HG03095 (cell line): Measurements from ENCODE around the gene CWC25.
"Not testable (repeated sequence)": the region's sequence is repeated elsewhere in the genome, so short reads cannot be mapped to it uniquely, and the experiment has no call there.

ENCODE experiments used
- ATAC-seq: cut with Tn5 transposase; IDR thresholded peaks from one replicate; pipeline ENCODE4 v1.9.1; 2021; ENCODE audit warnings: moderate library complexity; ENCODE audit not compliant: unreplicated experiment

CWC25 gene

DNA sequence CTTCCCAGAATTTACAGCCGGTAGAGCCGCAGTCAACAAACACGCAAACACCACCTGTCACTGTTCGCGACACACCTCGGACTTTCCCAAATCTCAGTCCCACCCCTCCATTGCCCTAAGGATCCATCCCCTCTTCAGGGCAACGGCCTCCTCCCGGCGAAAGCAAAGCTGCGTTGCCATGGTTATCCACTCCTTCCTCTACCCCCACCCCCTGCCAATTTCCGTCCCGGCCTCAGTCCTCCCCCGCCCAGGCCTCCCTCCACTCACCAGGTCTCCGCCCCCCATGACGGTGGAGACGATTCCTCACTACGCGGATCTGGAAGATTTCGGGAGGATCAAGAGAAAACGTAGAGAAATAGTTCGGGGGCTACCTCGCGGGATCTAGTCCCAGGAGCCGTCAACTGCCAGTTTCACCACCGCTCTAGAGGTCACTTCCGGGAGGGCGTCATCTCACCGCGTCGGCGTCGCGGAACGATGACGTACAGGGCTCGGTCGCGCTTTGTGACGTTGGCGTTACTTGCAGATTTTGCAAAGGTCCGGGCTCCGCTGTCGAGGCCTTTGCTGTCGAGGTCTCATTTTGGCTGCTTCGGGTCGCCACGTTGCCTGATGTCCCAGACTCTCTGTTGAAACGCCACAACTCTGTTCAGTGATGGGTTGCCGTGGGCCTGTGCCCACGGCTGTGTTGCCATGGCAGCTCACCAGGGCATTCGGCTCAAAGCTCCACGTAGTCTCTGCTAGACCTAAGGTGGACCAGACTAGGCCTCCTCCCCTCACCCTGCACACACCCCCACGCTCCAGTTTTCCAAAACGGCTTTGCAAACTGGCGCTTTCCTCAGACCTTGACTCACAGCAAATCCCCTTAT lies at the start of gene CWC25:
TSS of gene CWC25 (minus strand) at position 423 of the 863 bp plus-strand sequence. CDS start at position 285, 138 bp downstream.
- no peak for ATAC-seq

DNA sequence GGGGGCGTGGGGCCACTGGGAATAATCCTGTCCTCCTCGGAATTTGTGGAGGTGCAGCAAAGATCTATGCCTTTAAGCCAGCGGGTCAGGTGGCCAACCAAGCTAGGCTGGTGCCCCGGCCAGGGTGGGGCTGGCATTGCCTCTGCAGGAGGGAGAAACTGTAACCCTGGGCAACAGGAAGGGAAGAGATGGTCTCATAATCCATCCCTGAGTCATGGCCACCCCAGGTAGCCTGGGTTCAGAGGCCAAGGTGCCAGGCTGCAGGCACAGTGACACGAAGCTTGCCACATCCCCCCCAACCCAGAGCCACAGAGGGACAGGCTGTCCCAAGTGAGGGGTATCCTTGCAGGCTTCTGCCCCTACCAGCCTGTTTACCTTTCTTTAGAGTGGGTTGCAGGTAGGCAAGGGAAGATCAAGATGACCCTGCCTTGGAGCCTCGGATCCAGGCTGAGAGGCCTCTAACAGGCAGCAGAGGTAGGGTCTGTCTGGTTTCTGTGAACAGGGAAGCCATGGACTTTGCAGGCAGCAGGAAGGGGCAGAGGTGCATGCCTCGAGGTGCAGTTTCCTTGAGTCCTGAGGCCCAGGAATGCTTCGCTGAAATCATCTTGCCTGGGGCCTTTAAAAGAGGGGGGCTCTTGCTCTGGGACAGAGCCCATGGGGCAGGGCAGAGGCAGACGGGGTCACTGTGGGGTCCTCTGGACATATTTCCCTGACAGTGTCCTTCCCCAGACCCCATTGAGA lies 48.7 kb upstream of the CWC25 start:
- no peak for ATAC-seq

DNA sequence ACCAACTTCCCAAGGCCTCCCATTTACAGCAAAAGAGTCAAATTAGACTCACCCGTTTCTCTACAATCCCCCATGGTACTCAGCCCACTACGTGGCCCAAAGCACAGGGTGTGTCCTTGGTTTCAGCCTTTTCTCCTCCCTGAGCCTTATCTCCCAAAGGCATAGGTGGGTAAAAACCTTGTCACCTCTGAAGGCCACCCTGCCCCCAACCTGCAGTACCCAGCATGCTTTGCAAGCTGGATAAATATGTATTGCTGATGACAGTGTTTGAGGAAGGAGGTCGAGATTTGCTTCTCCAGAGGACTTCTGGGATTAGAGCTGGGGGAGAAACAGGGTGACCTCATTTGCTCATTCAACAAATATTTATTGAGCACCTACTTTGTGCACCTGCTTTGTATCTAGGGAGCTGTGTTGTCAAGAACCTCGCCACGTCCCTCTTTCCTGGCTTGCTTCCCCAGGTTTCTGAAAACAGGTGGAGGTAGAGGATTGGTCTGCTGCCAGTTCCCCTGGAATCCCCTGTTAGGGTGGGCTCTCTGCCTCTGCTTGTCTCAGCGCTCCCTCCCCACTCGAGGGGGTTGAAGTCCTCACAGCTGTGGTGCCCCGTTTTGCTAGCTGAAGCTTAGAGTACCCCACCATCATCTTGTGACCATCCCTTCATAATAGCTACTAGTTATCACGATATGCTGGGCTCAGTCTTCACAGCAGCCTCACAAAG lies 47.7 kb upstream of the CWC25 start:
- no peak for ATAC-seq

DNA sequence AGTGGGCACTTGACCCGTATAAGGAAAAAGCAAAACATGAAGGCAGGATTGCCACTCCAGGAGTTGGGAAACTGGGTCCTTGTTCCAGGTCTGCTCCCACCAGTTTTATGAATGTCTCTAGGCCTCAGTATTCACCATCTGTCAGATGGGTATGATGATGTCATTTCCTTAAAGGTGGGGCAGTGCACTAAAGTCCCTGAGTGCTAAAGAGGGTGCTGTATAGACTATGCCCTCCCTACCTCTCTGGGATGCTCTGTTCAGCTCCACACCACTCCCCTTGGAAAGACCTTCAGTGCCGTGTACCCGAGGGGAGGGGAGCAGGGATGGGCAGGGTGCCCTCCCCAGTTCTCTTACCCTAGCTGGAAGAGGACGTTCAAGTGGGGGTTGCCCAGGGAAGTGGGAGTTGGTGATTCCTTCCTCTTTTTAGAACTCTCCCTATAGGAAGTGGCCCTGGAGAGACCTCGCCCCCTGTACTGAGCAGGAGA lies 46.9 kb upstream of the CWC25 start:
- ATAC-seq: no peak

DNA sequence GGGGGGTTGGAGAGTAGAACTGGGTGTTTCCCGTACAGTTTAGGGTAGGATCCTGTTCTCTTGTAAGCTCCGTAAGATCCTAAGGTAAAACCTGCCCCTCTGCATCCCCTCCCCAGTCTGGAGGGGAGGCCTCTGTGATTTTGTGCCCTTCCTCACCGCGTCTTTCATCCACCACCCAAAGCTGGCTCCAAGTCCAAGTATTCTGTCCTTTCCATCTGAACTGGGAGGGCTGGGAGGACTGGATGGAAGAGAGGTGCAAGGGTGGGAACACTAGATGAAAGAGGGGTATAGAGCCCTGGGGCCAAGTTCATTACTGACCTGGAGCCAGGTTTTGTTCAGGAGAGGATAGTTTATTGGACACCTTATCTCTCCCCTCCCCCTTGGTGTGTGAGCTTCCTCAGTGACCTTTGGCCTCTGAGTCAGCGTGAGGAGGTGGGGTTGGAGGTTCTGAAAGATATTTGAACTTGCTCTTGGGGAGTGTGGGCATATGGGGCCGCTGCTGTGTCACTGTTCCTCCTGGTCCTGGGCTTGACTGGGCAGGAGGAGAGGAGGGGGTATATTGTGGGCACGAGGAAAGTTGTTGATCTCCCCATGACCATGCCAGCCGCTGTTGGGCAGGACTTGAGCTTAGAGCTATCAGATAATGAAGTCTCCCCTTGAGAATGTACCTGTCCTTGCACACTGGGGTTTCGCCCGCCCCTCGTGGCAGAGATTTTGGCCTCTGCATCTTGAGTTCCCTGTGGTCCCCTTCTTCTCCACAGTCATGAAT lies 46.3 kb upstream of the CWC25 start:
- no peak for ATAC-seq

- ATAC-seq: no peak
Measured at GRCh38 chr17:38870259-38871165, 45.4 kb upstream of the CWC25 start.

- peak; percentile 34 for ATAC-seq
Measured at GRCh38 chr17:38869526-38870258, 44.6 kb upstream of the CWC25 start, which contains the start of gene LASP1. Gene LASP1, plus strand, starts transcription at chr17:38870058. Its CDS starts 132 bp downstream, at chr17:38870190.

DNA sequence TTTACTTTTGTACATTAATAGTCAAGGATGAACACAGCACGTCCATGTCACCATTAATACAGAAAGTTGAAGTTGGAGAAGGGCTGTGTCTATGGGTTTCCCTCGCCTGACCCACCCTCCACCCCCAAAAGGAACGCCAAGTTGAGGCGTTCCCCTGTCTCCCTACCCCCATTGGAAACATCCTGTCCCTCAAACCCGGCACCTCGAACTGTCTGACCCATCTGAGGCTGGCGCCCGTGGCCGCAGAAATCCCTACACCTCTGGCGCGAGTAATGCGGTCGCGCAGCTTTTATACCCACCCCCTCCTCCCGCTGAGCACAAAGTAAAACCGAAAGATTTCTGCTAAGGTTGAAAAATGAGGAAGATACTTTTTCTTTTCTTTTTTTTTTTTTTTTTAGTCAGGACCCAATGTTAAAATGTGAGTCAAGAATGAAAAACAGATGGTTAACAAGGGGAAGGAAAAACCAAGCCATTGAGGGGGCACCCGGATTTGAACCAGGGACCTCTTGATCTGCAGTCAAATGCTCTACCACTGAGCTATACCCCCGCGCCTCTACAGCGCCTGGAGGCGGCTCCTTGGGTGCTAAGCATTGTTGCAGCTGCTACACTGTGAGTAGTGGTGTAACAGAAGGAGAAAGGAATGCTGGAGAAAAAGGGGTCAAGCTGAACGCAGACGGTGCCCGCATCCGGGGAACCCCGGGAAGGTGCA lies 43.9 kb upstream of the CWC25 start:
- peak; percentile 29 for ATAC-seq

- ATAC-seq: no peak
Measured at GRCh38 chr17:38867968-38868816, 43.1 kb upstream of the CWC25 start.

DNA sequence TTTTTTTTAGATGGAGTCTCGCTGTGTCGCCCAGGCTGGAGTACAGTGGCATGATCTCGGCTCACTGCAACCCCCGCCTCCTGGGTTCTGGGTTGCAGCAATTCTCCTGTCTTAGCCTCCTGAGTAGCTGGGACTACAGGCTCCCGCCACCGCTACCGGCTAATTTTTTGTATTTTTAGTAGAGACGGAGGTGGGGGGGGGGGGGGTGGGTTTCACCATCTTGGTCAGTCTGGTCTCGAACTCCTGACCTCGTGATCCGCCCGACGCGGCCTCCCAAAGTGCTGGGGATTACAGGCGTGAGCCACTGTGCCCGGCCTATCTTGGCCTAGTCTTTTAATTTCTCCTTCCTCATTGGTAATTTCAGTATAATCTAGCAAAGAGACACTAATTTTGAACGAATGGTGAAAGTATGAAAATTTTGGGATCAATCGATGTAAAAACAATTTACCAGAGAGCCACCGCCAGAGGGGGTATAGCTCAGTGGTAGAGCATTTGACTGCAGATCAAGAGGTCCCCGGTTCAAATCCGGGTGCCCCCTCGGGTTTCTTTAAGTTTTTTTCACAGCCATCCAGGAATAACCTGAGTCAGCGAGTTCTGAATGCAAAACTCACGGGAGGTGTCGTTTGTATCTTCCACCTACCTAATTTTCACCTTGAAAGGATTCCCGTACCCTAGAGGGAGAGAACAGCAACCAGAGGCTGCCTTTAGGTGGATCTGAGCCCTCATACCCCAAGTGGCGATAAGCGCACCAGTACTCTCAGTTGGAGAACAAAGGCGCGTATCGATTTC lies 42.3 kb upstream of the CWC25 start:
- no peak for ATAC-seq

GRCh38 chr17:38864636-38865398 lies 39.7 kb upstream of the CWC25 start:
- no peak for ATAC-seq

- no peak for ATAC-seq
Measured at GRCh38 chr17:38861399-38861843, 36.3 kb upstream of the CWC25 start.

DNA sequence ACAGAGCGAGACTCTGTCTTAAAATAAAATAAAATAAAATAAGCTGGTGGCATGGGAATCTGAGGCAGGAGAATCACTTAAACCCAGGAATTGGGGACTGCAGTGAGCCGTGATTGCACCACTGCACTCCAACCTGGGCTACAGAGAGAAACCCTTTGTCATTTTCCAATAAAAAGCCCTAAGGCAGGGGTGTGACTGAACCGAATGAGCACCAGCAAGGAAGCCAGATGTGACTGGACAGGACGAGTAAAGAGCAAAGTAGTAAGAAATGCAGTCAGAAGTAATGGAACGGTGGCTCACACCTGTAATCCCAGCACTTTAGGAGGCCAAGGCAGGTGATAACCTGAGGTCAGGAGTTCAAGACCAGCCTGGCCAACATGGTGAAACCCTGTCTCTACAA lies 32.1 kb upstream of the CWC25 start:
- ATAC-seq: no peak

GRCh38 chr17:38855101-38855714 lies 30.1 kb upstream of the CWC25 start:
- not testable (repeated sequence) for ATAC-seq
